AG09309 (cell line): Measurements from ENCODE around the gene DNAJB6.

Experiments
- DNase-seq: peaks from one replicate; pipeline ENCODE4 v3.0.0-alpha.2; 2010; ENCODE audit warnings: low read depth
- H3K4me3 ChIP-seq: 2 replicates; pipeline ENCODE4 v1.5.1; 2011; ENCODE audit warnings: mild to moderate bottlenecking, low read depth, low read length, moderate library complexity; ENCODE audit not compliant: control insufficient read depth
- CTCF ChIP-seq: IDR thresholded peaks from 2 replicates; pipeline ENCODE4 v1.5.1; 2011; ENCODE audit warnings: mild to moderate bottlenecking, low read depth, low read length, inconsistent platforms; ENCODE audit not compliant: insufficient read depth, control insufficient read depth; ENCODE audit errors: missing control alignments

The DNAJB6 gene

GRCh38 chr7:157411580-157411979, 74.8 kb downstream of the DNAJB6 start:
- no peak for TF ChIP-seq CTCF
- DNase-seq: no peak
- H3K4me3 ChIP-seq: no peak overlapping the region

- H3K4me3 ChIP-seq: no peak overlapping the region
- DNase-seq: peak; percentile 50
Observed at GRCh38 chr7:157412021-157412443, 75.2 kb downstream of the DNAJB6 start.

GRCh38 chr7:157412491-157413180, 75.8 kb downstream of the DNAJB6 start:
- no peak overlapping the region for H3K4me3 ChIP-seq
- no peak for TF ChIP-seq CTCF
- no peak for DNase-seq

More at GRCh38 chr7:157412021-157412443, 75.2 kb downstream of the DNAJB6 start:
- no peak for TF ChIP-seq CTCF

- no peak for TF ChIP-seq CTCF
- no peak overlapping the region for H3K4me3 ChIP-seq
- no peak for DNase-seq
Observed at GRCh38 chr7:157413881-157414701, 77.3 kb downstream of the DNAJB6 start.

GRCh38 chr7:157414702-157415096, 77.9 kb downstream of the DNAJB6 start:
- DNase-seq: no peak
- H3K4me3 ChIP-seq: no peak overlapping the region
- no peak for TF ChIP-seq CTCF

GRCh38 chr7:157415486-157415885, 78.7 kb downstream of the DNAJB6 start:
- no peak for TF ChIP-seq CTCF
- no peak for DNase-seq
- no peak overlapping the region for H3K4me3 ChIP-seq
